ENCODE results near the gene DPP6.

- TF ChIP-seq, protein P1, sequence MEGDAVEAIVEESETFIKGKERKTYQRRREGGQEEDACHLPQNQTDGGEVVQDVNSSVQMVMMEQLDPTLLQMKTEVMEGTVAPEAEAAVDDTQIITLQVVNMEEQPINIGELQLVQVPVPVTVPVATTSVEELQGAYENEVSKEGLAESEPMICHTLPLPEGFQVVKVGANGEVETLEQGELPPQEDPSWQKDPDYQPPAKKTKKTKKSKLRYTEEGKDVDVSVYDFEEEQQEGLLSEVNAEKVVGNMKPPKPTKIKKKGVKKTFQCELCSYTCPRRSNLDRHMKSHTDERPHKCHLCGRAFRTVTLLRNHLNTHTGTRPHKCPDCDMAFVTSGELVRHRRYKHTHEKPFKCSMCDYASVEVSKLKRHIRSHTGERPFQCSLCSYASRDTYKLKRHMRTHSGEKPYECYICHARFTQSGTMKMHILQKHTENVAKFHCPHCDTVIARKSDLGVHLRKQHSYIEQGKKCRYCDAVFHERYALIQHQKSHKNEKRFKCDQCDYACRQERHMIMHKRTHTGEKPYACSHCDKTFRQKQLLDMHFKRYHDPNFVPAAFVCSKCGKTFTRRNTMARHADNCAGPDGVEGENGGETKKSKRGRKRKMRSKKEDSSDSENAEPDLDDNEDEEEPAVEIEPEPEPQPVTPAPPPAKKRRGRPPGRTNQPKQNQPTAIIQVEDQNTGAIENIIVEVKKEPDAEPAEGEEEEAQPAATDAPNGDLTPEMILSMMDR (optimal IDR thresholded peaks at IDR 0.05 in 1 of 3, IDR thresholded peaks at IDR 0.05 in 1 of 3, conservative IDR thresholded peaks at IDR 0.05 in 1 of 3; ENCODE audit: extremely low read depth in 1 of 3, insufficient read depth in 2 of 3, low read length in 3 of 3): no peak
- TF ChIP-seq EZH2 (IDR thresholded peaks at IDR 0.05; ENCODE audit: low read length): no peak
These were observed 780.5 kb downstream of the DPP6 start for GRCh38 chr7:154832557-154833138.

Data from keratinocyte (primary cell).